Gastrocnemius medialis (tissue), 4 donors: ENCODE measurements around the gene SMARCA4. TPM values are rescaled to one million over a fixed set of nuclear protein-coding genes. Genes with fewer than 3 reads are reported as not detected.
"Not testable (repeated sequence)": the region's sequence is repeated elsewhere in the genome, so short reads cannot be mapped to it uniquely, and the experiment has no call there.

Experiments used
- ATAC-seq, 2 donors: fragments of 150-250 bp; one replicate each; pipeline ENCODE4 v1.9.1; 2016
- DNase-seq, 2 donors: peaks; one replicate each; pipeline ENCODE4 v3.0.0-alpha.2; 2019
- H3K27ac ChIP-seq, 4 donors: fragments of 200-600 bp; sonication (generic); 1 replicate in 1 of 4; 2 replicates in 3 of 4; pipeline ENCODE4 v1.5.1; 2016 to 2018; ENCODE audit warnings: mild to moderate bottlenecking in 2 of 4, moderate library complexity in 1 of 4
- H3K27me3 ChIP-seq, 3 donors: fragments of 200-600 bp; sonication (generic) in 2 of 3; 1 replicate in 1 of 3; 2 replicates in 2 of 3; pipeline versions ENCODE4 v1.5.1 to v1.6.0; 2016 to 2019; ENCODE audit warnings: mild to moderate bottlenecking in 1 of 3, moderate library complexity in 1 of 3
- H3K36me3 ChIP-seq, 2 donors: fragments of 200-600 bp; sonication (generic) in 1 of 2; one replicate each; pipeline ENCODE4 v1.5.1; 2017 to 2018
- H3K4me1 ChIP-seq, 2 donors: fragments of 200-600 bp; sonication (generic) in 1 of 2; one replicate each; pipeline ENCODE4 v1.5.1; 2016 to 2017; ENCODE audit warnings: mild to moderate bottlenecking in 2 of 2
- H3K4me3 ChIP-seq, 4 donors: fragments of 200-600 bp; sonication (generic) in 3 of 4; 1 replicate in 1 of 4; 2 replicates in 3 of 4; pipeline ENCODE4 v1.5.1; 2016 to 2019; ENCODE audit warnings: mild to moderate bottlenecking in 2 of 4
- H3K9me3 ChIP-seq, 3 donors: fragments of 200-600 bp; sonication (generic) in 2 of 3; 1 replicate in 1 of 3; 2 replicates in 2 of 3; pipeline ENCODE4 v1.5.1; 2016 to 2019
- POLR2A ChIP-seq, 2 donors: fragments of 450-650 bp; IDR thresholded peaks; one replicate each; pipeline ENCODE4 v1.6.1; 2017; ENCODE audit warnings: antibody characterized with exemption in 2 of 2, mild to moderate bottlenecking in 2 of 2, moderate library complexity in 2 of 2
- in situ Hi-C, 4 donors: fragments of 200-750 bp; cut with MboI; loops; one replicate each; pipeline versions ENCODE4 v1.15.0 to v1.8.0; 2017; ENCODE audit warnings: low sequenced_read_pairs in 4 of 4
- intact Hi-C: fragments of 100-400 bp; cut with DNase I; formaldehyde crosslinking; loops from one replicate; pipeline ENCODE4 v1.15.1; 2023; ENCODE audit warnings: low total_unique reads
- total RNA-seq, 4 donors: library from RNA; depleted of rRNA; stranded (reverse); fragments of >200 nt; gene quantifications; one replicate each; pipeline versions ENCODE4 v1.1.0 to v1.2.3, GENCODE V29; 2016
- TF ChIP-seq, protein P1 (sequence below), 5 experiments: fragments of 450-650 bp in 3 of 5; fragments of 200-600 bp in 2 of 5; sonication (generic) in 2 of 5; IDR thresholded peaks in 4 of 5; conservative IDR thresholded peaks in 1 of 5; 1 replicate in 4 of 5; 2 replicates in 1 of 5; pipeline ENCODE4 v1.5.1; 2016 to 2019; ENCODE audit warnings: antibody characterized with exemption in 5 of 5, mild to moderate bottlenecking in 3 of 5, moderate library complexity in 3 of 5

SMARCA4 gene
- total RNA-seq, 4 donors from 2014 or later: 24.0 to 72.6 (median 68.7) TPM

DNA sequence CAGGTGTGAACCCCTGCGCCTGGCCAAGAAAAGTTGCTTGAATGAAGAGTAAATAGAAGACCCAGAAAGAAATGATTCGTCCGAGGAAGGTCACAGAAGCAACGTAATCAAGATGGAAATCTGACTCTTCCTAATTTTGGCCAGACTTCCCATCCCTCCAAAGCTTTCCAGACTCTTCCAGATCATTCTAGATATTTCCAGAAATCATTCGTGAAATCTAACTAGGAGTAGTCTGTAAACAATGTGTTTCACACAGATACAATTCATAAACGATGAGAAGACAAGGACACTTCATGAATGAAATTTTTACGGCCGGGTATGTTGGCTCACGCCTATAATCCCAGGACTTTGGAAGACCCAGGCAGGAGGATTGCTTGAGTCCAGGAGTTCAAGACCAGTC is 119.2 kb downstream of the SMARCA4 start:
- in situ Hi-C loops: no loop called here
- intact Hi-C loops: no loop called here

DNA sequence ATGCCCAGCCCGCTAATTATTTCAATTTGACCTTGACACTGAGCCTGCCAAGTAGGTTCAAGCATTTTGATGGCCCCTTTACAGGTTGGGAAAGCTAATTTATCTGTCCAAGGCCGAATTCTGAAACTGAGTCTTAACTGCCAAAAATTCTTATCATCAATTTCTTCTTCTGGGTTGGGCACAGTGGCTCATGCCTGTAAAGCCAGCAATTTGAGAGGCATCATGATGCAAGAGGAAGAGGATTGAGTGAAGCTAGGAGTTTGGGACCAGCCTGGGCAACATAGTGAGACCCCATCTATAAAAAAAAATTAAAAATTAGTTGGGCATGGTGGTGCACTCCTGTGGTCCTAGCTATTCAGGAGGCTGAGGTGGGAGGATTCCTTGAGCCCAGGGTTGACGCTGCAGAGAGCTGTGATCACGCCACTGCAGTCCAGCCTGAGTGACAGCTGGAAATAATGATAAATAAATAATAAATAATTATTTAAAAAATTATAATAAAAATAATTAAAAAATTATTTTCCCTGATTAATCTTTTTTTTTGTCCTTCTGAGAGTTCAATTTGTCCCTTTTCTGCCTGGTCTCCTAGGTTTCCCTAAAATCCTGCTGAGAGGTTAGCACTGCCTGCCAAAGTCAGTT is 127.2 kb downstream of the SMARCA4 start:
- no peak overlapping the region for H3K4me3 ChIP-seq
- H3K27me3 ChIP-seq: peaks cover 23 to 36% (median 34%) of the 10 kb centered on the region in 3 donors
- intact Hi-C loops (no loop called here), in situ Hi-C loops (no loop called here)
- TF ChIP-seq POLR2A (IDR thresholded peaks at IDR 0.05): no peak
- TF ChIP-seq, protein P1, sequence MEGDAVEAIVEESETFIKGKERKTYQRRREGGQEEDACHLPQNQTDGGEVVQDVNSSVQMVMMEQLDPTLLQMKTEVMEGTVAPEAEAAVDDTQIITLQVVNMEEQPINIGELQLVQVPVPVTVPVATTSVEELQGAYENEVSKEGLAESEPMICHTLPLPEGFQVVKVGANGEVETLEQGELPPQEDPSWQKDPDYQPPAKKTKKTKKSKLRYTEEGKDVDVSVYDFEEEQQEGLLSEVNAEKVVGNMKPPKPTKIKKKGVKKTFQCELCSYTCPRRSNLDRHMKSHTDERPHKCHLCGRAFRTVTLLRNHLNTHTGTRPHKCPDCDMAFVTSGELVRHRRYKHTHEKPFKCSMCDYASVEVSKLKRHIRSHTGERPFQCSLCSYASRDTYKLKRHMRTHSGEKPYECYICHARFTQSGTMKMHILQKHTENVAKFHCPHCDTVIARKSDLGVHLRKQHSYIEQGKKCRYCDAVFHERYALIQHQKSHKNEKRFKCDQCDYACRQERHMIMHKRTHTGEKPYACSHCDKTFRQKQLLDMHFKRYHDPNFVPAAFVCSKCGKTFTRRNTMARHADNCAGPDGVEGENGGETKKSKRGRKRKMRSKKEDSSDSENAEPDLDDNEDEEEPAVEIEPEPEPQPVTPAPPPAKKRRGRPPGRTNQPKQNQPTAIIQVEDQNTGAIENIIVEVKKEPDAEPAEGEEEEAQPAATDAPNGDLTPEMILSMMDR (IDR thresholded peaks at IDR 0.05 in 4 of 5, conservative IDR thresholded peaks at IDR 0.05 in 1 of 5): no peak
- no peaks in the 10 kb centered on the region for H3K9me3 ChIP-seq
- H3K4me1 ChIP-seq: peaks cover 5 to 12% of the 10 kb centered on the region in 2 donors
- H3K36me3 ChIP-seq: no peaks in the 10 kb centered on the region
- peak overlapping the region; percentile 67 to 83 (median 77) for H3K27ac ChIP-seq
- ATAC-seq (no peak), DNase-seq (no peak)

More for the DNA sequence above, 119.2 kb downstream of the SMARCA4 start:
- Histone ChIP-seq H3K4me3 (no peak overlapping the region), H3K27ac (no peak overlapping the region), H3K27me3 (no peaks in the 10 kb centered on the region), H3K36me3 (no peaks in the 10 kb centered on the region), H3K9me3 (no peaks in the 10 kb centered on the region), H3K4me1 (peaks cover 0 to 2% of the 10 kb centered on the region in 2 donors)
- TF ChIP-seq POLR2A (IDR thresholded peaks at IDR 0.05): no peak
- TF ChIP-seq, protein P1 (IDR thresholded peaks at IDR 0.05 in 4 of 5, conservative IDR thresholded peaks at IDR 0.05 in 1 of 5): no peak
- ATAC-seq (no peak), DNase-seq (no peak)

DNA sequence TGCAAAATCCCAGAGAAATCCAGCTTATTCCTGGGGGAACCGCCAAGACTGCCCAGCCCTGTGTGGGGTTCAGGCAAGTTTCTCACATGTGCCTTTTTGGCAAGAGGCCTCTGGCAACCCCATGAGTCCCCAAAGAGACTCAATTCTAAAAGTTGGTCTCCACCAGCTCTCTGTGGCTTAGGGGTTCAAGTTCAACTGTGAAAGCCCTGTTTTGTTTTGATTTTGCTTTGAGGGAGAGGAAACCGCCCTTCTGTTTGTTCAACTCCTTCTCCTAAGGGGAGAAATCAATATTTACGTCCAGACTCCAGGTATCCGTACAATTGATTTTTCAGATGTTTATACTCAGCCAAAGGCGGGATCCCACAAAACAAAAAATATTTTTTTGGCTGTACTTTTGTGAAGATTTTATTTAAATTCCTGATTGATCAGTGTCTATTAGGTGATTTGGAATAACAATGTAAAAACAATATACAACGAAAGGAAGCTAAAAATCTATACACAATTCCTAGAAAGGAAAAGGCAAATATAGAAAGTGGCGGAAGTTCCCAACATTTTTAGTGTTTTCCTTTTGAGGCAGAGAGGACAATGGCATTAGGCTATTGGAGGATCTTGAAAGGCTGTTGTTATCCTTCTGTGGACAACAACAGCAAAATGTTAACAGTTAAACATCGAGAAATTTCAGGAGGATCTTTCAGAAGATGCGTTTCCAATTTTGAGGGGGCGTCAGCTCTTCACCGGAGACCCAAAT is 127.8 kb downstream of the SMARCA4 start:
- Histone ChIP-seq H3K4me1 (peaks cover 5 to 12% of the 10 kb centered on the region in 2 donors), H3K36me3 (no peaks in the 10 kb centered on the region), H3K27me3 (peaks cover 23 to 39% (median 34%) of the 10 kb centered on the region in 3 donors), H3K27ac (peak overlapping the region; percentile 67 to 83 (median 77)), H3K4me3 (peak overlapping the region in 3 of 4 donors; percentile 26 to 59 (median 45)), H3K9me3 (no peaks in the 10 kb centered on the region)
- ATAC-seq (no peak), DNase-seq (peak in 1 of 2 donors; percentile 24)
- no peak for TF ChIP-seq POLR2A (IDR thresholded peaks at IDR 0.05)
- TF ChIP-seq, protein P1 (IDR thresholded peaks at IDR 0.05 in 4 of 5, conservative IDR thresholded peaks at IDR 0.05 in 1 of 5): no peak
- in situ Hi-C loops (no loop called here), intact Hi-C loops (no loop called here)

DNA sequence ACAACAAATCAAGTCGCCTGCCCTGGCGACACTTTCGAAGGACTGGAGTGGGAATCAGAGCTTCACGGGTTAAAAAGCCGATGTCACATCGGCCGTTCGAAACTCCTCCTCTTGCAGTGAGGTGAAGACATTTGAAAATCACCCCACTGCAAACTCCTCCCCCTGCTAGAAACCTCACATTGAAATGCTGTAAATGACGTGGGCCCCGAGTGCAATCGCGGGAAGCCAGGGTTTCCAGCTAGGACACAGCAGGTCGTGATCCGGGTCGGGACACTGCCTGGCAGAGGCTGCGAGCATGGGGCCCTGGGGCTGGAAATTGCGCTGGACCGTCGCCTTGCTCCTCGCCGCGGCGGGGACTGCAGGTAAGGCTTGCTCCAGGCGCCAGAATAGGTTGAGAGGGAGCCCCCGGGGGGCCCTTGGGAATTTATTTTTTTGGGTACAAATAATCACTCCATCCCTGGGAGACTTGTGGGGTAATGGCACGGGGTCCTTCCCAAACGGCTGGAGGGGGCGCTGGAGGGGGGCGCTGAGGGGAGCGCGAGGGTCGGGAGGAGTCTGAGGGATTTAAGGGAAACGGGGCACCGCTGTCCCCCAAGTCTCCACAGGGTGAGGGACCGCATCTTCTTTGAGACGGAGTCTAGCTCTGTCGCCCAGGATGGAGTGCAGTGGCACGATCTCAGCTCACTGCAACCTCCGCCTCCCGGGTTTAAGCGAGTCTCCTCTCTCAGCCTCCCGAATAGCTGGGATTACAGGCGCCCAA is 128.6 kb downstream of the SMARCA4 start, which contains the start of gene LDLR:
TSS of gene LDLR (plus strand) at position 210 of the 760 bp plus-strand sequence. CDS start at position 296, 86 bp downstream.
- Histone ChIP-seq H3K36me3 (no peaks in the 10 kb centered on the region), H3K27me3 (peaks cover 23 to 41% (median 34%) of the 10 kb centered on the region in 3 donors), H3K4me1 (peaks cover 5 to 14% of the 10 kb centered on the region in 2 donors), H3K27ac (peak within 1 kb of the TSS; percentile 67 to 83 (median 77)), H3K9me3 (no peaks in the 10 kb centered on the region), H3K4me3 (peak within 1 kb of the TSS; percentile 26 to 59 (median 50))
- ATAC-seq: peak; percentile 40 to 46
- in situ Hi-C loops (no loop called here), intact Hi-C loops (loop anchor here (5.0 kb wide), 1 partner anchor 52 kb away; no protein-coding TSS in a partner anchor)
- TF ChIP-seq, protein P1 (IDR thresholded peaks at IDR 0.05 in 4 of 5, conservative IDR thresholded peaks at IDR 0.05 in 1 of 5): no peak
- peak; percentile 51 to 63 for TF ChIP-seq POLR2A (IDR thresholded peaks at IDR 0.05)
- DNase-seq: peak; percentile 43 to 54

DNA sequence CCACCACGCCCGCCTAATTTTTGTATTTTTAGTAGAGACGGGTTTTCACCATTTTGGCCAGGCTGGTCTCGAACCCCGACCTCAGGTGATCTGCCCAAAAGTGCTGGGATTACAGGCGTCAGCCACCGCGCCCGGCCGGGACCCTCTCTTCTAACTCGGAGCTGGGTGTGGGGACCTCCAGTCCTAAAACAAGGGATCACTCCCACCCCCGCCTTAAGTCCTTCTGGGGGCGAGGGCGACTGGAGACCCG is 129.1 kb downstream of the SMARCA4 start:
- Histone ChIP-seq H3K4me3 (peak overlapping the region; percentile 26 to 59 (median 50)), H3K27me3 (peaks cover 23 to 41% (median 37%) of the 10 kb centered on the region in 3 donors), H3K4me1 (peaks cover 5 to 15% of the 10 kb centered on the region in 2 donors), H3K27ac (peak overlapping the region; percentile 67 to 83 (median 77))
- ATAC-seq, H3K9me3 ChIP-seq, in situ Hi-C loops, H3K36me3 ChIP-seq, DNase-seq: not testable (repeated sequence)
- intact Hi-C loops: loop anchor here (5.0 kb wide), 1 partner anchor 53 kb away; no protein-coding TSS in a partner anchor
